IMR-90 (cell line): Measurements from ENCODE around the gene RIPOR3. TPM values are rescaled to one million over a fixed set of nuclear protein-coding genes. Genes with fewer than 3 reads are reported as not detected.
"Not testable (repeated sequence)": the region's sequence is repeated elsewhere in the genome, so short reads cannot be mapped to it uniquely, and the experiment has no call there.

Experiments used
- ATAC-seq: fragments of 200-7000 bp; cut with Tn5 transposase; 2 replicates; pipeline ENCODE4 v1.9.1; 2020; ENCODE audit warnings: low read depth, mild to moderate bottlenecking, moderate library complexity
- BruUV-seq: library from RNA; stranded (reverse); fragments of 400-500 nt; replicated peaks from 2 replicates; lab custom pipeline; 2021; lab: Mats Ljungman, UMichigan
- CTCF ChIA-PET: fragments of 300-600 bp; formaldehyde crosslinking; extraction: SDS; loops from one replicate; lab custom pipeline; 2021; ENCODE audit warnings: antibody characterized with exemption; lab: Yijun Ruan, JAX
- POLR2A ChIA-PET: fragments of 300-600 bp; sonication (Branson Sonifier 250); formaldehyde crosslinking; loops from one replicate; lab custom pipeline; 2022; ENCODE audit warnings: antibody characterized with exemption; ENCODE audit not compliant: unreplicated experiment; lab: Charles Lee
- DNase-seq: peaks from one replicate; pipeline ENCODE4 v3.0.0; 2013
- H2AFZ ChIP-seq: replicated peaks from 2 replicates; pipeline ENCODE3; 2013; ENCODE audit warnings: low read length, mild to moderate bottlenecking; ENCODE audit not compliant: poor library complexity
- H2AK5ac ChIP-seq: 2 replicates; pipeline ENCODE4 v1.6.1; 2013; ENCODE audit warnings: low read depth, low read length, inconsistent platforms
- H2AK9ac ChIP-seq: replicated peaks from 2 replicates; pipeline ENCODE3; 2013; ENCODE audit warnings: mild to moderate bottlenecking, low read depth, low read length, moderate library complexity; ENCODE audit not compliant: poor library complexity
- H2BK120ac ChIP-seq: 2 replicates; pipeline ENCODE4 v1.6.1; 2013; ENCODE audit warnings: low read depth, low read length, inconsistent platforms
- H2BK15ac ChIP-seq: 3 replicates; pipeline ENCODE4 v1.6.1; 2013; ENCODE audit warnings: low read depth, low read length, inconsistent platforms
- H2BK20ac ChIP-seq: 2 replicates; pipeline ENCODE4 v1.6.1; 2013; ENCODE audit warnings: low read depth, mild to moderate bottlenecking, inconsistent platforms, low read length, moderate library complexity
- H2BK5ac ChIP-seq: 2 replicates; pipeline ENCODE4 v1.6.1; 2013; ENCODE audit warnings: mild to moderate bottlenecking, low read depth, low read length, inconsistent platforms; ENCODE audit not compliant: poor library complexity, severe bottlenecking
- H3K14ac ChIP-seq: replicated peaks from 2 replicates; pipeline ENCODE4 v1.6.1; 2013; ENCODE audit warnings: low read depth, low read length, inconsistent platforms
- H3K18ac ChIP-seq: 2 replicates; pipeline ENCODE4 v1.6.1; 2013; ENCODE audit warnings: low read depth, low read length, control low read depth
- H3K23ac ChIP-seq: 2 replicates; pipeline ENCODE4 v1.6.1; 2013; ENCODE audit warnings: low read depth, low read length, inconsistent platforms
- H3K27ac ChIP-seq: 2 replicates; pipeline ENCODE4 v1.5.1; 2013; ENCODE audit warnings: mild to moderate bottlenecking, control low read depth, low read length; ENCODE audit not compliant: insufficient read depth
- H3K27me3 ChIP-seq: 2 replicates; pipeline ENCODE4 v1.6.1; 2013; ENCODE audit warnings: low read length; ENCODE audit not compliant: control insufficient read depth, insufficient read depth
- H3K36me3 ChIP-seq: 2 replicates; pipeline ENCODE4 v1.6.1; 2013; ENCODE audit warnings: low read length, mixed read lengths; ENCODE audit not compliant: control insufficient read depth, insufficient read depth
- H3K4ac ChIP-seq: 2 replicates; pipeline ENCODE4 v1.6.1; 2013; ENCODE audit warnings: low read depth, low read length, inconsistent platforms
- H3K4me1 ChIP-seq: 2 replicates; pipeline ENCODE4 v1.6.1; 2013; ENCODE audit warnings: low read length, mixed read lengths; ENCODE audit not compliant: control insufficient read depth, insufficient read depth
- H3K4me2 ChIP-seq: 2 replicates; pipeline ENCODE4 v1.6.1; 2013; ENCODE audit warnings: low read depth, mild to moderate bottlenecking, control low read depth, low read length, moderate library complexity
- H3K4me3 ChIP-seq: 2 replicates; pipeline ENCODE4 v1.5.1; 2013; ENCODE audit warnings: low read depth, mild to moderate bottlenecking, control low read depth, low read length, moderate library complexity; ENCODE audit not compliant: insufficient read depth
- H3K56ac ChIP-seq: 2 replicates; pipeline ENCODE4 v1.6.1; 2013; ENCODE audit warnings: low read length, inconsistent platforms; ENCODE audit not compliant: insufficient read depth; ENCODE audit errors: extremely low read depth
- H3K79me1 ChIP-seq, 2 experiments: 2 replicates each; pipeline ENCODE4 v1.6.1; 2013; ENCODE audit warnings: low read length in 2 of 2, inconsistent platforms in 1 of 2, low read depth in 1 of 2
- H3K9ac ChIP-seq: 2 replicates; pipeline ENCODE4 v1.6.1; 2013; ENCODE audit warnings: low read depth, low read length, control low read depth
- H3K9me1 ChIP-seq: 2 replicates; pipeline ENCODE4 v1.6.1; 2013; ENCODE audit warnings: low read length, inconsistent platforms; ENCODE audit not compliant: insufficient read depth
- H3K9me3 ChIP-seq: 2 replicates; pipeline ENCODE4 v1.6.1; 2013; ENCODE audit warnings: low read length; ENCODE audit not compliant: control insufficient read depth, insufficient read depth
- H4K20me1 ChIP-seq: 2 replicates; pipeline ENCODE4 v1.6.1; 2013; ENCODE audit warnings: low read length, inconsistent platforms; ENCODE audit not compliant: insufficient read depth
- H4K5ac ChIP-seq: 2 replicates; pipeline ENCODE4 v1.6.1; 2013; ENCODE audit warnings: mild to moderate bottlenecking, low read depth, low read length, control low read depth
- H4K8ac ChIP-seq, 2 experiments: 2 replicates each; pipeline ENCODE4 v1.6.1; 2013; ENCODE audit warnings: low read depth in 2 of 2, low read length in 2 of 2, control low read depth in 1 of 2, inconsistent platforms in 1 of 2
- H4K91ac ChIP-seq: 2 replicates; pipeline ENCODE4 v1.6.1; 2013; ENCODE audit warnings: low read depth, low read length, inconsistent platforms; ENCODE audit not compliant: insufficient read depth
- WGBS, 2 experiments: methylation state at CpG; one replicate each; pipeline versions ENCODE4 v1.1.5 to v1.1.7; 2013; ENCODE audit warnings: missing lambda C conversion rate in 2 of 2; ENCODE audit not compliant: insufficient read length in 1 of 2; ENCODE audit errors: extremely low coverage in 2 of 2; 5-methylcytosine and 5-hydroxymethylcytosine counted together
- dilution Hi-C: fragments of 300-500 bp; cut with HindIII; formaldehyde crosslinking; loops from one replicate; pipeline ENCODE4 v1.14.3; 2018; ENCODE audit warnings: low sequenced_read_pairs; ENCODE audit not compliant: unreplicated experiment
- in situ Hi-C: fragments of 300-500 bp; cut with MboI; formaldehyde crosslinking; loops from 3 replicates; pipeline ENCODE4 v1.14.3; 2019; ENCODE audit warnings: low sequenced_read_pairs, inconsistent platforms, mixed read lengths
- intact Hi-C: fragments of 100-400 bp; cut with micrococcal nuclease; formaldehyde crosslinking; loops from 2 replicates; pipeline ENCODE4 v1.10.0; 2022
- polyA plus RNA-seq, 3 experiments: library from polyadenylated mRNA; depleted of rRNA; stranded (reverse); fragments of >200 nt; gene quantifications; 2 replicates each; pipeline ENCODE4 v1.2.3, GENCODE V29; 2012; ENCODE audit warnings: low replicate concordance in 1 of 3
- total RNA-seq: library from RNA; depleted of rRNA; stranded (reverse); fragments of >200 nt; gene quantifications from 2 replicates; pipeline ENCODE4 v1.2.3, GENCODE V29; 2012

Gene RIPOR3
- total and polyA plus RNA-seq, 2 of the 4 experiments (the other 2 are of a cell fraction), result 0.54 to 1.7 TPM

DNA sequence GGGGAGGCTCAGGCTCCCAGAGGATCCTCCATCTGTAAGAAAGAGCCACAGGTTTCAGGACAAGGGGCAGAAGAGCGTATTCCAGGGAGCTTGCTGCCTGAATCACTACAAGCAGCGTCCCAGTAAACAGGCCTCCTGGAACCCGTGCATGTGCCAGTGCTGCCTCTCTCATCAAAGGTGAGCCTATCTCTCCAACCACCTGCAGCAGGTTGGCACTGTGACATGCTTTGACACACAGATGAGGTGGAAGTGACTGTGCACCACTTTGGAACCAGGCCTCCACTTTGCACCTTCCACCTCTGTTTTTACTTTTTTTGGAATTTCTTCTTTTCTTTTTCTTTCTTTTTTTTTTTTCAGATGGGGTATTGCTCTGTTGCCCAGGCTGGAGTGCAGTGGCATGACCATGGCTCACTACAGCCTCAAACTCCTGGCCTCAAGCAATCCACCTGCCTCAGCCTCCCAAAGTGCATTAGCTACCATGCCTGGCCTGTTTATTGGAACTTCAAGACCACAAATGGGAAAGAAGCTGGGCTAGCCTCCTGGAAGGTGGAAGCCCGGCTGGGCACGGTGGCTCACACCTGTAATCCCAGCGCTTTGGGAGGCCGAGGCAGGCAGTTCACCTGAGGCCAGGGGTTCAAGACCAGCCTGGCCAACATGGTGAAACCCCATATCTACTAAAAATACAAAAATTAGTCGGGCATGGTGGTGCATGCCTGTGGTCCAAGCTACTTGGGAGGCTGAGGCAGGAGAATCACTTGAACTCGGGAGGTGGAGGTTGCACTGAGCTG lies 12.5 kb upstream of the RIPOR3 start:
- WGBS, 2 experiments, result 70% methylated on average over 4 of the region's 9 CpGs; no CpG with 5 or more reads in 1 of the 2 experiments
- intact Hi-C loops, POLR2A ChIA-PET: not testable (repeated sequence)

More for the DNA sequence above, 12.5 kb upstream of the RIPOR3 start:
- H4K91ac ChIP-seq, H2BK20ac ChIP-seq, H4K5ac ChIP-seq, H4K8ac ChIP-seq, H3K56ac ChIP-seq, H3K18ac ChIP-seq, dilution Hi-C loops, H3K9me3 ChIP-seq, H3K27me3 ChIP-seq, H3K79me1 ChIP-seq, H3K4me3 ChIP-seq, H3K4me2 ChIP-seq, in situ Hi-C loops, H2BK15ac ChIP-seq, H3K4ac ChIP-seq, H3K14ac ChIP-seq, H2AK9ac ChIP-seq, BruUV-seq, DNase-seq, H3K23ac ChIP-seq, H3K27ac ChIP-seq, ATAC-seq, H2AFZ ChIP-seq, H3K9ac ChIP-seq, H2BK120ac ChIP-seq, H4K20me1 ChIP-seq, H3K4me1 ChIP-seq, CTCF ChIA-PET, H3K9me1 ChIP-seq, H3K36me3 ChIP-seq, H2BK5ac ChIP-seq: not testable (repeated sequence)
- H2AK5ac ChIP-seq, result peak overlapping the region; percentile 72; the same call in 1 of the 2 replicates
